HepG2 (cell line): Measurements from ENCODE around the gene MIA2. TPM values are rescaled to one million over a fixed set of nuclear protein-coding genes. Genes with fewer than 3 reads are reported as not detected.

Source experiments
- CBX1 ChIP-seq: IDR thresholded peaks from one replicate; pipeline ENCODE4 v1.6.1; 2016; ENCODE audit warnings: antibody characterized with exemption, low read depth
- DZIP1 ChIP-seq: sonication (generic); formaldehyde crosslinking; IDR thresholded peaks from 2 replicates; pipeline ENCODE4 v1.5.0; 2020; ENCODE audit warnings: mild to moderate bottlenecking, missing genetic modification reagents
- HOXA5 ChIP-seq: sonication (generic); formaldehyde crosslinking; IDR thresholded peaks from 2 replicates; pipeline ENCODE4 v1.4.0; 2020; ENCODE audit warnings: missing genetic modification reagents
- KLF13 ChIP-seq: sonication (generic); formaldehyde crosslinking; IDR thresholded peaks from 2 replicates; pipeline ENCODE4 v1.4.0; 2020; ENCODE audit warnings: mild to moderate bottlenecking, missing genetic modification reagents
- MIXL1 ChIP-seq: IDR thresholded peaks from 2 replicates; pipeline ENCODE4 v1.6.1; 2016
- NFIC ChIP-seq: IDR thresholded peaks from 2 replicates; pipeline ENCODE4 v1.6.1; 2012; ENCODE audit warnings: mild to moderate bottlenecking, low read length, inconsistent platforms
- PHF8 ChIP-seq: sonication (generic); formaldehyde crosslinking; IDR thresholded peaks from 2 replicates; pipeline ENCODE4 v1.5.0; 2020; ENCODE audit warnings: missing genetic modification reagents
- PRPF4 ChIP-seq: fragments of 200-400 bp; formaldehyde crosslinking; IDR thresholded peaks from 2 replicates; pipeline ENCODE4 v1.6.1; 2016; ENCODE audit warnings: low read length, low read depth; ENCODE audit not compliant: poor library complexity, severe bottlenecking
- RARA ChIP-seq: IDR thresholded peaks from 2 replicates; pipeline ENCODE4 v1.6.1; 2016; ENCODE audit warnings: missing genetic modification reagents, missing compliant biosample characterization
- SOX6 ChIP-seq, 2 experiments: fragments of 450-650 bp in 1 of 2; sonication (generic) in 1 of 2; formaldehyde crosslinking in 1 of 2; IDR thresholded peaks; 2 replicates each; pipeline versions ENCODE4 v1.4.0 to v1.6.1; 2017 to 2020; ENCODE audit warnings: antibody characterized with exemption in 1 of 2, mild to moderate bottlenecking in 1 of 2, missing genetic modification reagents in 1 of 2
- TMF1 ChIP-seq: sonication (generic); formaldehyde crosslinking; IDR thresholded peaks from 2 replicates; pipeline ENCODE4 v1.8.1; 2022; ENCODE audit warnings: low read depth, missing genetic modification reagents
- WIZ ChIP-seq: sonication (generic); formaldehyde crosslinking; IDR thresholded peaks from 2 replicates; pipeline ENCODE4 v1.5.1; 2020; ENCODE audit warnings: mild to moderate bottlenecking, missing genetic modification reagents
- ZMYM3 ChIP-seq: sonication (generic); formaldehyde crosslinking; IDR thresholded peaks from 2 replicates; pipeline ENCODE4 v1.5.1; 2020; ENCODE audit warnings: mild to moderate bottlenecking, missing genetic modification reagents
- ZNF274 ChIP-seq: sonication (generic); formaldehyde crosslinking; IDR thresholded peaks from 2 replicates; pipeline ENCODE4 v1.5.1; 2020; ENCODE audit warnings: mild to moderate bottlenecking, missing genetic modification reagents
- ZNF383 ChIP-seq: sonication (generic); formaldehyde crosslinking; IDR thresholded peaks from 2 replicates; pipeline ENCODE4 v1.4.0; 2020; ENCODE audit warnings: missing genetic modification reagents, mild to moderate bottlenecking, borderline replicate concordance
- ZNF432 ChIP-seq: sonication (generic); formaldehyde crosslinking; IDR thresholded peaks from 2 replicates; pipeline ENCODE4 v1.5.0; 2020; ENCODE audit warnings: missing genetic modification reagents, mild to moderate bottlenecking, borderline replicate concordance
- ZNF678 ChIP-seq: sonication (generic); formaldehyde crosslinking; IDR thresholded peaks from 2 replicates; pipeline ENCODE4 v1.4.0; 2020; ENCODE audit warnings: mild to moderate bottlenecking, missing genetic modification reagents
- ZNF788 ChIP-seq: sonication (generic); formaldehyde crosslinking; IDR thresholded peaks from 2 replicates; pipeline ENCODE4 v1.5.0; 2020; ENCODE audit warnings: mild to moderate bottlenecking, missing genetic modification reagents, borderline replicate concordance
- ZSCAN21 ChIP-seq: sonication (generic); formaldehyde crosslinking; IDR thresholded peaks from 2 replicates; pipeline ENCODE4 v1.8.0; 2022; ENCODE audit warnings: mild to moderate bottlenecking, missing genetic modification reagents, moderate library complexity, borderline replicate concordance
- polyA plus RNA-seq, 8 experiments: library from polyadenylated mRNA; depleted of rRNA in 3 of 8; stranded (reverse) in 7 of 8; unstranded in 1 of 8; fragments of >200 nt; fragmentation: Illumina TruSeq in 4 of 8; extraction: Trizol in 4 of 8; gene quantifications; 2 replicates each; pipeline versions ENCODE4 v1.2.1 to v1.2.3, GENCODE V29; 2011 to 2016; ENCODE audit warnings: low read depth in 4 of 8, missing spikeins in 1 of 8, mixed read lengths in 1 of 8; ENCODE audit not compliant: insufficient read depth in 1 of 8
- total RNA-seq, 5 experiments: library from RNA; depleted of rRNA; stranded (reverse); fragments of >200 nt; fragmentation: Illumina TruSeq; extraction: Trizol; gene quantifications; 2 replicates each; pipeline ENCODE4 v1.2.3, GENCODE V29; 2016; ENCODE audit warnings: low read depth in 1 of 5
- TF ChIP-seq, protein P1 (sequence below): sonication (generic); formaldehyde crosslinking; IDR thresholded peaks from 2 replicates; pipeline ENCODE4 v1.4.0; 2020; ENCODE audit warnings: missing genetic modification reagents
- TF ChIP-seq, protein P2 (sequence below): IDR thresholded peaks from 2 replicates; pipeline ENCODE4 v1.6.1; 2016; ENCODE audit warnings: missing compliant biosample characterization, missing genetic modification reagents, borderline replicate concordance
- TF ChIP-seq, protein P3 (sequence below): sonication (generic); formaldehyde crosslinking; IDR thresholded peaks from 2 replicates; pipeline ENCODE4 v1.5.0; 2020; ENCODE audit warnings: missing genetic modification reagents, mild to moderate bottlenecking, borderline replicate concordance

Gene MIA2
- total and polyA plus RNA-seq, 2 of the 13 experiments (the other 11 are each of a cell fraction or from before 2014, with no cell fraction given), result 134 to 158 TPM

DNA sequence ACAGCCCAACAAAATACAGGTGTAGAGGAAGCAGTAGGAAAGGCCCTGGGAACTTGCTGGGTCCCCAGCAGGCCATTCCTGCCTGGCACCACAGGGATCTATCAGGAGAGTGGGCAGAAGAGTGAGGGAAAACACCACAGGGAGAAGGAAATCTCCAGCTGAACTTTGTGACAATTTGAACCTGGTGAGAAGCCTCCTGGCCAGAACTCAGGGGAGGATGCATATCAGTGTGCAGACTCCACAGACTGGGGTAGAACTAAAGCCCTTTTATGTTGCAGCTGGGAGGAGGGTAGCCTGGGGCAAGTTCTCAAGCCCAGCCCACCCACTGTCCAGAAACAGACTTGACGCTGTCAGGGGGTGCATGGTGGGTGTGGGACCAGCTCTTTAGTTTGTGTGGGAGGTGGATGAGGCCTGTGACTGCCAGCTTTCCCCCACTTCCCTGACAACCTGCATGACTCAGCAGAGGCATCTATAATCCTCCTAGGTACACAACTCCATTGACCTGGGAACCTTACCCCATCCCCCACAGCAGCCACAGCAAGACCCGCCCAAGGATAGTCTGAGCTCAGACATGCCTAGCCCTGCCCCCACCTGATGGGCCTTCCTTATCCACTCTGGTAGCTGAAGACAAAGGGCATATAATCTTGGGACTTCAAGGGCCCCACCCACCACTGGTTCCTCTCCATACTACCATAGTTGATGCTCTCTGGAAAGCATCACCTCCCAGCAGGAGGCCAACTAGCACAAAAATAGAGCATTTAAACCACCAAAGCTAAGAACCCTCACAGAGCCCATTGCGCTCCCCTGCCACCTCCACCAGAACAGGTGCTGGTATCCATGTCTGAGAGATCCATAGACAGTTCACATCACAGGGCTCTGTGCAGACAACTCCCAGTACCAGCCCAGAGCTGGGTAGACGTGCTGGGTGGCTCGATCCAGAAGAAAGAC, 29.8 kb upstream of the MIA2 start (continued):
- TF ChIP-seq ZNF274 (CRISPR knock-in tag), result no peak
- TF ChIP-seq PHF8 (CRISPR knock-in tag), result no peak
- no peak for TF ChIP-seq CBX1
- TF ChIP-seq PRPF4, result peak; percentile 53
- TF ChIP-seq SOX6 (IDR thresholded peaks at IDR 0.05), result no peak
- peak; percentile 15; the same call in 1 of the 2 replicates for TF ChIP-seq SOX6 (CRISPR knock-in tag; IDR thresholded peaks at IDR 0.05)
- TF ChIP-seq KLF13 (CRISPR knock-in tag), result no peak
- TF ChIP-seq, protein P1, sequence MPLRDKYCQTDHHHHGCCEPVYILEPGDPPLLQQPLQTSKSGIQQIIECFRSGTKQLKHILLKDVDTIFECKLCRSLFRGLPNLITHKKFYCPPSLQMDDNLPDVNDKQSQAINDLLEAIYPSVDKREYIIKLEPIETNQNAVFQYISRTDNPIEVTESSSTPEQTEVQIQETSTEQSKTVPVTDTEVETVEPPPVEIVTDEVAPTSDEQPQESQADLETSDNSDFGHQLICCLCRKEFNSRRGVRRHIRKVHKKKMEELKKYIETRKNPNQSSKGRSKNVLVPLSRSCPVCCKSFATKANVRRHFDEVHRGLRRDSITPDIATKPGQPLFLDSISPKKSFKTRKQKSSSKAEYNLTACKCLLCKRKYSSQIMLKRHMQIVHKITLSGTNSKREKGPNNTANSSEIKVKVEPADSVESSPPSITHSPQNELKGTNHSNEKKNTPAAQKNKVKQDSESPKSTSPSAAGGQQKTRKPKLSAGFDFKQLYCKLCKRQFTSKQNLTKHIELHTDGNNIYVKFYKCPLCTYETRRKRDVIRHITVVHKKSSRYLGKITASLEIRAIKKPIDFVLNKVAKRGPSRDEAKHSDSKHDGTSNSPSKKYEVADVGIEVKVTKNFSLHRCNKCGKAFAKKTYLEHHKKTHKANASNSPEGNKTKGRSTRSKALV, result no peak
- peak; percentile 50; the same call in 1 of the 2 replicates for TF ChIP-seq ZNF788 (CRISPR knock-in tag)
- no peak for TF ChIP-seq MIXL1 (CRISPR knock-in tag)
- TF ChIP-seq, protein P2, sequence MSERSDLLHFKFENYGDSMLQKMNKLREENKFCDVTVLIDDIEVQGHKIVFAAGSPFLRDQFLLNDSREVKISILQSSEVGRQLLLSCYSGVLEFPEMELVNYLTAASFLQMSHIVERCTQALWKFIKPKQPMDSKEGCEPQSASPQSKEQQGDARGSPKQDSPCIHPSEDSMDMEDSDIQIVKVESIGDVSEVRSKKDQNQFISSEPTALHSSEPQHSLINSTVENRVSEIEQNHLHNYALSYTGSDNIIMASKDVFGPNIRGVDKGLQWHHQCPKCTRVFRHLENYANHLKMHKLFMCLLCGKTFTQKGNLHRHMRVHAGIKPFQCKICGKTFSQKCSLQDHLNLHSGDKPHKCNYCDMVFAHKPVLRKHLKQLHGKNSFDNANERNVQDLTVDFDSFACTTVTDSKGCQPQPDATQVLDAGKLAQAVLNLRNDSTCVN, result no peak
- 0 out of 2 replicates have a peak, but pooled peaks have one; percentile 16 for TF ChIP-seq ZNF383 (CRISPR knock-in tag)
- TF ChIP-seq, protein P3, sequence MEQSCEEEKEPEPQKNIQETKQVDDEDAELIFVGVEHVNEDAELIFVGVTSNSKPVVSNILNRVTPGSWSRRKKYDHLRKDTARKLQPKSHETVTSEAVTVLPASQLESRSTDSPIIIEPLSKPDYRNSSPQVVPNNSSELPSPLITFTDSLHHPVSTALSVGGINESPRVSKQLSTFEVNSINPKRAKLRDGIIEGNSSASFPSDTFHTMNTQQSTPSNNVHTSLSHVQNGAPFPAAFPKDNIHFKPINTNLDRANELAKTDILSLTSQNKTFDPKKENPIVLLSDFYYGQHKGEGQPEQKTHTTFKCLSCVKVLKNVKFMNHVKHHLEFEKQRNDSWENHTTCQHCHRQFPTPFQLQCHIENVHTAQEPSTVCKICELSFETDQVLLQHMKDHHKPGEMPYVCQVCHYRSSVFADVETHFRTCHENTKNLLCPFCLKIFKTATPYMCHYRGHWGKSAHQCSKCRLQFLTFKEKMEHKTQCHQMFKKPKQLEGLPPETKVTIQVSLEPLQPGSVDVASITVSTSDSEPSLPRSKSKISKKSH, result 0 out of 2 replicates have a peak, but pooled peaks have one; percentile 58
- TF ChIP-seq DZIP1 (CRISPR knock-in tag), result peak; percentile 55; the same call in 1 of the 2 replicates
- 0 out of 2 replicates have a peak, but pooled peaks have one; percentile 28 for TF ChIP-seq ZSCAN21 (CRISPR knock-in tag)
- no peak for TF ChIP-seq NFIC
- TF ChIP-seq TMF1 (CRISPR knock-in tag), result no peak
- no peak for TF ChIP-seq ZMYM3 (CRISPR knock-in tag)
- TF ChIP-seq RARA (CRISPR knock-in tag), result peak; percentile 26; the same call in 1 of the 2 replicates
- TF ChIP-seq WIZ, result no peak
- no peak; the same call in 1 of the 2 replicates for TF ChIP-seq ZNF678 (CRISPR knock-in tag)
- TF ChIP-seq HOXA5, result no peak
- TF ChIP-seq ZNF432 (CRISPR knock-in tag), result no peak
